ENCODE data around the gene HMG20B. TPM values are rescaled to one million over a fixed set of nuclear protein-coding genes. Genes with fewer than 3 reads are reported as not detected.

The HMG20B gene
- total and polyA plus RNA-seq, 2 of the 8 experiments (the other 6 are each of a cell fraction or from before 2014, with no cell fraction given) = 42.9 to 74.2 TPM

GRCh38 chr19:3610745-3611717 is 38.3 kb downstream of the HMG20B start:
- POLR2A ChIA-PET (ENCODE audit: partially characterized antibody) = no interaction called here
- H3K9me3 ChIP-seq (ENCODE audit: insufficient read depth in 2 of 2, low read depth in 1 of 2, low read length in 1 of 2) = no peaks in the 10 kb centered on the region
- no peak overlapping the region for H4K91ac ChIP-seq (replicated peaks; ENCODE audit: insufficient read length, low read length)
- 91% methylated on average over 31 of the region's 41 CpGs; no CpG with 5 or more reads in 1 of the 2 experiments for WGBS, 2 experiments (ENCODE audit: extremely low coverage in 1 of 2, insufficient coverage in 1 of 2, insufficient read length in 1 of 2, insufficient replicate concordance in 2 of 2, low coverage in 1 of 2, low lambda C conversion rate in 2 of 2, missing lambda C conversion rate in 1 of 2)
- H3K23me2 ChIP-seq (ENCODE audit: low read depth, low read length) = peaks cover 14% of the 10 kb centered on the region; the same call in 1 of the 2 replicates
- no peak overlapping the region for H2BK120ac ChIP-seq (replicated peaks; ENCODE audit: low read depth, low read length)
- FAIRE-seq = no peak
- no peak overlapping the region for H4K8ac ChIP-seq (ENCODE audit: extremely low read depth, insufficient read depth, low read length)
- H3K23ac ChIP-seq (ENCODE audit: insufficient read length) = no peak overlapping the region
- H3K79me1 ChIP-seq (ENCODE audit: low read depth, low read length) = no peaks in the 10 kb centered on the region; the same call in 1 of the 2 replicates
- CTCF ChIA-PET (ENCODE audit: partially characterized antibody) = interaction anchor here (0.9 to 4.0 kb wide), 5 partner anchors 8 to 26 kb away, joined by 3 to 23 read pairs (median 4); partner anchors contain the start of gene GIPC3
- H2BK20ac ChIP-seq (ENCODE audit: low read length) = no peak overlapping the region
- no peak overlapping the region for H2BK5ac ChIP-seq (ENCODE audit: low read depth, low read length)
- H4K20me1 ChIP-seq (replicated peaks in 1 of 2; ENCODE audit: control insufficient read depth in 1 of 2, insufficient read depth in 2 of 2, low read length in 2 of 2) = peaks cover 2 to 13% of the 10 kb centered on the region in 2 experiments
- H3K27me3 ChIP-seq (replicated peaks in 1 of 4; ENCODE audit: control insufficient read depth in 3 of 4, extremely low read depth in 1 of 4, insufficient read depth in 3 of 4, low read length in 3 of 4) = peaks cover 0 to 3% (median 1%) of the 10 kb centered on the region in 4 experiments; a peak in 5 of 7 replicates
- H2BK15ac ChIP-seq (ENCODE audit: low read length) = no peak overlapping the region
- no peak overlapping the region for H3K9ac ChIP-seq (replicated peaks in 1 of 4; ENCODE audit: extremely low read depth in 1 of 4, low read depth in 3 of 4, low read length in 3 of 4)
- no peak overlapping the region for H2AK5ac ChIP-seq (ENCODE audit: low read depth, low read length)
- H3K4ac ChIP-seq (replicated peaks; ENCODE audit: insufficient read length, low read depth, low read length) = no peak overlapping the region
- no peak for DNase-seq (ENCODE audit: low read depth in 1 of 2, low spot score in 2 of 2)
- H3K36me3 ChIP-seq (ENCODE audit: control insufficient read depth in 2 of 4, insufficient read depth in 4 of 4, low read length in 3 of 4) = peaks cover 0 to 21% (median 3%) of the 10 kb centered on the region in 4 experiments; a peak in 2 of 8 replicates
- no peak overlapping the region for H2BK12ac ChIP-seq (ENCODE audit: low read depth, low read length)
- no peak overlapping the region for H3K18ac ChIP-seq (ENCODE audit: extremely low read depth, low read length)
- no peak overlapping the region for H3K56ac ChIP-seq (replicated peaks; ENCODE audit: insufficient read length, low read depth, low read length)
- no peak overlapping the region for H4K5ac ChIP-seq (ENCODE audit: insufficient read length, low read depth, low read length)
- peaks cover 3 to 12% (median 10%) of the 10 kb centered on the region in 4 experiments for H3K4me1 ChIP-seq (replicated peaks in 1 of 4; ENCODE audit: control insufficient read depth in 3 of 4, insufficient read depth in 4 of 4, low read length in 3 of 4)
- no peaks in the 10 kb centered on the region for H3K79me2 ChIP-seq (ENCODE audit: control insufficient read depth in 1 of 2, insufficient read depth in 2 of 2, low read length in 2 of 2)
- no peak overlapping the region for H3K4me2 ChIP-seq (ENCODE audit: insufficient read depth in 1 of 2, low read depth in 2 of 2, low read length in 2 of 2)
- no peak overlapping the region for H3K27ac ChIP-seq (ENCODE audit: low read depth, low read length)
- no peak overlapping the region for H2AFZ ChIP-seq (ENCODE audit: low read length)
- H3K4me3 ChIP-seq (ENCODE audit: extremely low read depth in 1 of 4, insufficient read depth in 2 of 4, low read depth in 3 of 4, low read length in 4 of 4) = no peak overlapping the region
- H3K14ac ChIP-seq (ENCODE audit: insufficient read length) = no peak overlapping the region
- TF ChIP-seq ASH2L (IDR thresholded peaks at IDR 0.05; ENCODE audit: low read length) = no peak
- TF ChIP-seq RFX5 (IDR thresholded peaks at IDR 0.05; ENCODE audit: borderline replicate concordance, low read depth, low read length) = no peak
- no peak for TF ChIP-seq BCL11A (IDR thresholded peaks at IDR 0.05; ENCODE audit: low read depth in 2 of 2, low read length in 2 of 2)
- TF ChIP-seq GTF2F1 (IDR thresholded peaks at IDR 0.05; ENCODE audit: borderline replicate concordance, low read depth, low read length) = no peak
- TF ChIP-seq CBX5 (IDR thresholded peaks at IDR 0.05; ENCODE audit: low read depth, low read length) = no peak
- no peak for TF ChIP-seq EP300 (IDR thresholded peaks at IDR 0.05; ENCODE audit: borderline replicate concordance in 1 of 2, low read depth in 2 of 2, low read length in 2 of 2)
- no peak for TF ChIP-seq SIN3A (conservative IDR thresholded peaks at IDR 0.05 in 1 of 2, IDR thresholded peaks at IDR 0.05 in 1 of 2; ENCODE audit: low read depth in 1 of 2, low read length in 2 of 2)
- no peak for TF ChIP-seq NRF1 (IDR thresholded peaks at IDR 0.05; ENCODE audit: low read depth, low read length)
- TF ChIP-seq MAFK (IDR thresholded peaks at IDR 0.05; ENCODE audit: low read depth, low read length) = no peak
- TF ChIP-seq ATF3 (IDR thresholded peaks at IDR 0.05; ENCODE audit: insufficient read depth, low read depth, low read length) = no peak
